ENCODE results near the gene PSMC3. TPM values are rescaled to one million over a fixed set of nuclear protein-coding genes. Genes with fewer than 3 reads are reported as not detected.

Gene PSMC3
- total and polyA plus RNA-seq, 10 donors: 59.7 to 105 (median 71.7) TPM

- Histone ChIP-seq H3K27me3 (replicated peaks in 1 of 7) (no peaks in the 10 kb centered on the region), H3K9me3 (no peaks in the 10 kb centered on the region), H3K36me3 (no peaks in the 10 kb centered on the region), H3K4me1 (peaks cover 0 to 15% (median 6%) of the 10 kb centered on the region in 6 donors), H3K27ac (no peak within 1 kb of the TSS), H3K4me3 (no peak within 1 kb of the TSS)
- intact Hi-C loops (cut with DNase I; ENCODE audit: low total_unique reads): no loop called here
- DNase-seq: no peak
- TF ChIP-seq CTCF (IDR thresholded peaks at IDR 0.05 in 8 of 11, conservative IDR thresholded peaks at IDR 0.05 in 3 of 11) (no peak), POLR2AphosphoS5 (IDR thresholded peaks at IDR 0.05) (peak in 1 of 3 donors; percentile 49)
- 89 to 94% (median 91%) methylated on average over 16 to 32 of the region's 32 CpGs for WGBS, 5 donors
These were observed 22.6 kb upstream of the PSMC3 start, which contains the start of gene RAPSN for GRCh38 chr11:47448566-47449427. Gene RAPSN (minus strand): TSS chr11:47449136. CDS start chr11:47448964, 172 bp downstream.

GRCh38 chr11:47447906-47448305 is 21.7 kb upstream of the PSMC3 start:
- no peak for DNase-seq

GRCh38 chr11:47446833-47447232 is 20.6 kb upstream of the PSMC3 start:
- DNase-seq: no peak
- no peak for TF ChIP-seq POLR2AphosphoS5 (IDR thresholded peaks at IDR 0.05)
- no peak for TF ChIP-seq POLR2A (IDR thresholded peaks at IDR 0.05)
- no peak for TF ChIP-seq CTCF (IDR thresholded peaks at IDR 0.05 in 8 of 11, conservative IDR thresholded peaks at IDR 0.05 in 3 of 11)
- Histone ChIP-seq H3K36me3 (no peaks in the 10 kb centered on the region), H3K27ac (no peak overlapping the region), H3K4me3 (no peak overlapping the region), H3K9me3 (no peaks in the 10 kb centered on the region), H3K4me1 (peaks cover 0 to 14% (median 6%) of the 10 kb centered on the region in 6 donors), H3K27me3 (replicated peaks in 1 of 7) (no peaks in the 10 kb centered on the region)
- intact Hi-C loops (cut with DNase I; ENCODE audit: low total_unique reads): no loop called here
- WGBS, 5 donors: 84 to 96% (median 93%) methylated on average over 9 of the region's 9 CpGs

More at GRCh38 chr11:47447906-47448305, 21.7 kb upstream of the PSMC3 start:
- peaks cover 0 to 14% (median 6%) of the 10 kb centered on the region in 6 donors for H3K4me1 ChIP-seq
- intact Hi-C loops (cut with DNase I; ENCODE audit: low total_unique reads): no loop called here
- no peaks in the 10 kb centered on the region for H3K36me3 ChIP-seq
- no peaks in the 10 kb centered on the region for H3K9me3 ChIP-seq
- H3K4me3 ChIP-seq: no peak overlapping the region
- 83 to 92% (median 87%) methylated on average over 4 to 12 of the region's 12 CpGs for WGBS, 5 donors
- TF ChIP-seq POLR2AphosphoS5 (IDR thresholded peaks at IDR 0.05) (peak in 1 of 3 donors; percentile 25), POLR2A (IDR thresholded peaks at IDR 0.05) (no peak)
- no peak overlapping the region for H3K27ac ChIP-seq
- H3K27me3 ChIP-seq (replicated peaks in 1 of 7): no peaks in the 10 kb centered on the region

- H3K4me3 ChIP-seq: no peak overlapping the region
- H3K27ac ChIP-seq: no peak overlapping the region
- peaks cover 0 to 14% (median 6%) of the 10 kb centered on the region in 6 donors for H3K4me1 ChIP-seq
- 93 to 99% (median 96%) methylated on average over 4 of the region's 4 CpGs for WGBS, 5 donors
- no peak for TF ChIP-seq CTCF (IDR thresholded peaks at IDR 0.05 in 8 of 11, conservative IDR thresholded peaks at IDR 0.05 in 3 of 11)
- no peak for TF ChIP-seq POLR2AphosphoS5 (IDR thresholded peaks at IDR 0.05)
- no peak for TF ChIP-seq POLR2A (IDR thresholded peaks at IDR 0.05)
- H3K9me3 ChIP-seq: no peaks in the 10 kb centered on the region
- H3K27me3 ChIP-seq (replicated peaks in 1 of 7): no peaks in the 10 kb centered on the region
- DNase-seq: no peak
- intact Hi-C loops (cut with DNase I; ENCODE audit: low total_unique reads): no loop called here
- no peaks in the 10 kb centered on the region for H3K36me3 ChIP-seq
These were observed 19.6 kb upstream of the PSMC3 start for GRCh38 chr11:47445840-47446239.

Data from spleen (tissue), 11 donors.